ENCODE measurements around the gene SLC10A6.

The SLC10A6 gene

DNA sequence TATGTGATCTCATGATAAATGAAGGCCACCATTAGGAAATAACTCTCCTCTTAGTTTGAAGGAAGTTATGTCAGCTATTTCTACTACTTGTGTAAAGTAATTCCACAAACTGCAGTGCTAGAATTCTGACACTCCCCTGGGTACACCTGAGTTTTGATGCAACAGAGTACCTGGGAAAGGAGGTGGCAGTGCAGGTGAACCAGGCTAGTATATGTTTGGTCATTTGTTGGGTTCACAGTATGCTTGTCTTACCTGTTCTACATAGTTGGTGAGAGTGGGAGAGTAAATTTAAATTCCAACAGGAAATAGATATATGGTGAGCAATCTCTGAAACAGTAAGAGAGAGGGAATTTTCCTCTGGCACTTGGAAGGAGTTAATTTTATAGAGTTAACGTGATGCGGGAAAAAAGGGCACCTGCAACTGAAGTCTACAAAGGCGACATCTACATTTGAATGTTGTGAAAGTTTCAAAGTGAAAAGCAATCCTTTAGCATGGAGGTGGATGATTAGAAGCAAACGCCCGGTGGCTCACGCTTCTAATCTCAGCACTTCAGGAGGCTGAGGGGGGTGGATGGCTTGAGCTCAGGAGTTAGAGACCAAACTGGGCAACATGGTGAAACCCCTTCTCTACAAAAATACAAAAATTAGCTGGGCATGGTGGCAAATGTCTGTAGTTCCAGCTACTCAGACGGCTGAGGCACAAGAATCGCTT lies 8.3 kb upstream of the SLC10A6 start:
- no peak for DNase-seq (ENCODE audit: low read depth, low spot score)
- Histone ChIP-seq H3K9ac (ENCODE audit: insufficient read length) (no peak overlapping the region), H3K27ac (0 out of 2 replicates have a peak overlapping the region, but pooled peaks have one; percentile 7), H3K9me3 (ENCODE audit: low read depth, low read length) (no peaks in the 10 kb centered on the region), H3K36me3 (ENCODE audit: insufficient read depth, low read length) (no peaks in the 10 kb centered on the region), H3K4me3 (no peak overlapping the region)
- no peak for TF ChIP-seq EZH2 (IDR thresholded peaks at IDR 0.05)
- TF ChIP-seq FOXP2 (optimal IDR thresholded peaks at IDR 0.05; ENCODE audit: control extremely low read depth, extremely low read length, insufficient read depth) = no peak
- TF ChIP-seq POLR2AphosphoS5 (IDR thresholded peaks at IDR 0.05; ENCODE audit: borderline replicate concordance, low read depth, low read length) = no peak

DNA sequence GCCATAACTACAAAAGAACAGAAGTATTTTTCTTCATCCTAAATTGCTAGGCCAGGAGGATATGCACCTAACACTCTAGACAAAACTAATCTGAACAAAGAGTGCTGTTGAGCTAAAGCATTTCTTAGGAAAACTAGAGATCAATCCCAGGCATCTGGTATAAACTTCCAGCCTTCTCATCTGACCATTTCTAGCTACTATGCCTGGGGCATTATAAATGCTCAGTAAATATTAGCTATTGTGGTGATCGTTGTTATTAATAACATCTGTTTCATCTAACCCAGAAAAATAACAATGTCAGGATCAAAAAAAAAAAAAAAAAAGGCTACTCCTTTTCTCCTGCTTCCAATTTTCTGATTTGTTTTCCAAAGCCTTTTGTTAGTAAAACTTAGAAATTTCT lies 7.7 kb upstream of the SLC10A6 start:
- Histone ChIP-seq H3K27ac (peak overlapping the region; percentile 7; the same call in 1 of the 2 replicates), H3K9ac (ENCODE audit: insufficient read length) (peak overlapping the region; percentile 21), H3K9me3 (ENCODE audit: low read depth, low read length) (no peaks in the 10 kb centered on the region), H3K4me3 (no peak overlapping the region), H3K36me3 (ENCODE audit: insufficient read depth, low read length) (no peaks in the 10 kb centered on the region)
- no peak for TF ChIP-seq FOXP2 (optimal IDR thresholded peaks at IDR 0.05; ENCODE audit: control extremely low read depth, extremely low read length, insufficient read depth)
- no peak for TF ChIP-seq POLR2AphosphoS5 (IDR thresholded peaks at IDR 0.05; ENCODE audit: borderline replicate concordance, low read depth, low read length)
- no peak for TF ChIP-seq EZH2 (IDR thresholded peaks at IDR 0.05)
- no peak for DNase-seq (ENCODE audit: low read depth, low spot score)

- TF ChIP-seq FOXP2 (optimal IDR thresholded peaks at IDR 0.05; ENCODE audit: control extremely low read depth, extremely low read length, insufficient read depth) (no peak), POLR2AphosphoS5 (IDR thresholded peaks at IDR 0.05; ENCODE audit: borderline replicate concordance, low read depth, low read length) (no peak), EZH2 (IDR thresholded peaks at IDR 0.05) (no peak)
- no peak for DNase-seq (ENCODE audit: low read depth, low spot score)
- no peaks in the 10 kb centered on the region for H3K9me3 ChIP-seq (ENCODE audit: low read depth, low read length)
- H3K27ac ChIP-seq = no peak overlapping the region
- no peaks in the 10 kb centered on the region for H3K36me3 ChIP-seq (ENCODE audit: insufficient read depth, low read length)
- no peak overlapping the region for H3K4me3 ChIP-seq
- H3K9ac ChIP-seq (ENCODE audit: insufficient read length) = no peak overlapping the region
These were observed 6.4 kb upstream of the SLC10A6 start for GRCh38 chr4:86855572-86855971.

- no peak overlapping the region for H3K9ac ChIP-seq (ENCODE audit: insufficient read length)
- no peak for TF ChIP-seq FOXP2 (optimal IDR thresholded peaks at IDR 0.05; ENCODE audit: control extremely low read depth, extremely low read length, insufficient read depth)
- no peak for TF ChIP-seq EZH2 (IDR thresholded peaks at IDR 0.05)
- TF ChIP-seq POLR2AphosphoS5 (IDR thresholded peaks at IDR 0.05; ENCODE audit: borderline replicate concordance, low read depth, low read length) = no peak
- no peaks in the 10 kb centered on the region for H3K36me3 ChIP-seq (ENCODE audit: insufficient read depth, low read length)
- no peak overlapping the region for H3K27ac ChIP-seq
- DNase-seq (ENCODE audit: low read depth, low spot score) = no peak
- no peak overlapping the region for H3K4me3 ChIP-seq
- no peaks in the 10 kb centered on the region for H3K9me3 ChIP-seq (ENCODE audit: low read depth, low read length)
These were observed 4.0 kb upstream of the SLC10A6 start for GRCh38 chr4:86853209-86853608.

DNA sequence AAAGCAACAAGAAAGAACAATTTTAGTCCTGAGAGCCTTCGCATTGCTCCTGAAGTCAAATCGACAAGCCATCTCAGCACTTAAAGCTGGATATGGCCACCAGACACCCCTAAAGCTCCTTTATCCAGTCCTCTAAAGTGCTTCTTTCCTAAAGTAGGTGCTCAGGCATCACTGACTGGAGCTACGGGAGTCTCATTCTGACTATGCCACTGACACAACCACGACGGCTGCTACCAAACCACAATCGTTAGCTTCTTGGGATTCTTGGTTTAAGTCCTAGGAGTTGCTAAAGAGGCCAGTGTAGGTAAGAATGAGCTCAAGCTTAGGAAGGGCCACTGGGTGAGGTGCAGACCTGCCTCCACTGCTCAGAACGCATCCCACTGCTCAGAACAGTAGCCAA lies 1.0 kb downstream of the SLC10A6 start:
- Histone ChIP-seq H3K9ac (ENCODE audit: insufficient read length) (no peak overlapping the region), H3K27ac (no peak overlapping the region), H3K4me3 (peak overlapping the region; percentile 39), H3K36me3 (ENCODE audit: insufficient read depth, low read length) (no peaks in the 10 kb centered on the region), H3K9me3 (ENCODE audit: low read depth, low read length) (no peaks in the 10 kb centered on the region)
- TF ChIP-seq FOXP2 (optimal IDR thresholded peaks at IDR 0.05; ENCODE audit: control extremely low read depth, extremely low read length, insufficient read depth) (no peak), EZH2 (IDR thresholded peaks at IDR 0.05) (no peak), POLR2AphosphoS5 (IDR thresholded peaks at IDR 0.05; ENCODE audit: borderline replicate concordance, low read depth, low read length) (no peak)
- no peak for DNase-seq (ENCODE audit: low read depth, low spot score)

DNA sequence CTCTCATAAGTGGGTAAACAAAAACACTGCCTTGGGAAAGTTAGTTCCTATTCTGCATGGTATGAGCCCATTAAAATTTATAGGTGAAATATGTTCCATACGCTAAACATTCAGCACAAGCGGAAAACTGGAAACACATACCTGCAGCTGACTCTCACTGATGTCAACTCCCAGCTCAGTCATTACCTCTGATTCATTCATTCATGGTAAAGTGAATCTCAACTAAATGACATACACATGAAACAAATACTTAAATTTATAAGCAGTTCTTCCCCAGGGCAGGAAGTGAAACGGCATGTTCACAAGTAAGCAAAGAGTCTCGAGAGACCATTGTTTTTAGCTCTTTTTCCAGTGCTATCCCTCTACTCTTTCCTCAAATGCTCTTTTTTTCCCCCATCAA lies 1.6 kb downstream of the SLC10A6 start:
- H3K36me3 ChIP-seq (ENCODE audit: insufficient read depth, low read length) = no peaks in the 10 kb centered on the region
- TF ChIP-seq FOXP2 (optimal IDR thresholded peaks at IDR 0.05; ENCODE audit: control extremely low read depth, extremely low read length, insufficient read depth) (no peak), EZH2 (IDR thresholded peaks at IDR 0.05) (no peak), POLR2AphosphoS5 (IDR thresholded peaks at IDR 0.05; ENCODE audit: borderline replicate concordance, low read depth, low read length) (no peak; the same call in 1 of the 2 replicates)
- peak overlapping the region; percentile 39 for H3K4me3 ChIP-seq
- H3K9ac ChIP-seq (ENCODE audit: insufficient read length) = no peak overlapping the region
- peak overlapping the region; percentile 66; the same call in 1 of the 2 replicates for H3K27ac ChIP-seq
- no peak for DNase-seq (ENCODE audit: low read depth, low spot score)
- no peaks in the 10 kb centered on the region for H3K9me3 ChIP-seq (ENCODE audit: low read depth, low read length)

DNA sequence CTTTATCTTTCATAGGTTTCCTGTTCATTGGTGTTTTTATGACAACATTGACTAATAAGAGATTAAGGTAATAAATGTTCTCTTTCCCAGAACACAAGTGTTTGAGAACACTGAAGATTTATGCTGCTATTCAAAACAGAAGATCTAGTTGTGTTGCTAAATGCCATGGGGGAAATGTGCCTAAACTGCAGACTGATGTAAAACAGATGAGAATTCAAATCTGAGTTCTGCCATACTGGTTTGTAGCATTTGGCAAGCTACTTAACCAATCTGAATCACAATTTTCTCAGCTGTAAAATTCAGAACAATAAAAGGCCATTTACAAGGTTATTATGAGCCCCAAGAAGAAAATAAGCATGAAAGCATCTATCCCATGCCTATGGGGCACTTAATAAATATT lies 2.3 kb downstream of the SLC10A6 start:
- H3K9ac ChIP-seq (ENCODE audit: insufficient read length) = no peak overlapping the region
- DNase-seq (ENCODE audit: low read depth, low spot score) = peak; percentile 87
- TF ChIP-seq POLR2AphosphoS5 (IDR thresholded peaks at IDR 0.05; ENCODE audit: borderline replicate concordance, low read depth, low read length) (peak; percentile 40; the same call in 1 of the 2 replicates), EZH2 (IDR thresholded peaks at IDR 0.05) (no peak), FOXP2 (optimal IDR thresholded peaks at IDR 0.05; ENCODE audit: control extremely low read depth, extremely low read length, insufficient read depth) (peak; percentile 57)
- H3K36me3 ChIP-seq (ENCODE audit: insufficient read depth, low read length) = no peaks in the 10 kb centered on the region
- H3K9me3 ChIP-seq (ENCODE audit: low read depth, low read length) = no peaks in the 10 kb centered on the region
- H3K4me3 ChIP-seq = peak overlapping the region; percentile 39
- peak overlapping the region; percentile 66 for H3K27ac ChIP-seq

GRCh38 chr4:86845593-86845992 lies 3.6 kb downstream of the SLC10A6 start:
- TF ChIP-seq FOXP2 (optimal IDR thresholded peaks at IDR 0.05; ENCODE audit: control extremely low read depth, extremely low read length, insufficient read depth) (no peak), EZH2 (IDR thresholded peaks at IDR 0.05) (no peak), POLR2AphosphoS5 (IDR thresholded peaks at IDR 0.05; ENCODE audit: borderline replicate concordance, low read depth, low read length) (no peak)
- Histone ChIP-seq H3K36me3 (ENCODE audit: insufficient read depth, low read length) (no peaks in the 10 kb centered on the region), H3K9ac (ENCODE audit: insufficient read length) (no peak overlapping the region), H3K9me3 (ENCODE audit: low read depth, low read length) (no peaks in the 10 kb centered on the region), H3K27ac (no peak overlapping the region), H3K4me3 (no peak overlapping the region)
- DNase-seq (ENCODE audit: low read depth, low spot score) = no peak
